GM19351 (cell line): ENCODE results near the gene ACRV1.
"Not testable (repeated sequence)": the region's sequence is repeated elsewhere in the genome, so short reads cannot be mapped to it uniquely, and the experiment has no call there.

Experiments used
- ATAC-seq: cut with Tn5 transposase; IDR thresholded peaks from one replicate; pipeline ENCODE4 v1.9.1; 2021; ENCODE audit warnings: mild to moderate bottlenecking, moderate library complexity; ENCODE audit not compliant: unreplicated experiment

Gene ACRV1

GRCh38 chr11:125680747-125681146, at the start of gene ACRV1:
TSS of gene ACRV1 (minus strand) at chr11:125680847. CDS start at chr11:125680780, 67 bp downstream.
- ATAC-seq: no peak

- ATAC-seq: no peak
These were observed 48.3 kb upstream of the ACRV1 start for GRCh38 chr11:125728969-125729368.

GRCh38 chr11:125724125-125724524, 43.5 kb upstream of the ACRV1 start:
- ATAC-seq: no peak

GRCh38 chr11:125720781-125721180, 40.1 kb upstream of the ACRV1 start:
- no peak for ATAC-seq

GRCh38 chr11:125704686-125705085, 24.0 kb upstream of the ACRV1 start:
- ATAC-seq: not testable (repeated sequence)

GRCh38 chr11:125701858-125702621, 21.4 kb upstream of the ACRV1 start:
- no peak for ATAC-seq

GRCh38 chr11:125701018-125701610, 20.5 kb upstream of the ACRV1 start:
- ATAC-seq: no peak

GRCh38 chr11:125694951-125695350, 14.3 kb upstream of the ACRV1 start:
- no peak for ATAC-seq

GRCh38 chr11:125692887-125693286, 12.2 kb upstream of the ACRV1 start:
- no peak for ATAC-seq

- no peak for ATAC-seq
These were observed 9.4 kb upstream of the ACRV1 start for GRCh38 chr11:125690006-125690405.

GRCh38 chr11:125689274-125689859, 8.7 kb upstream of the ACRV1 start:
- ATAC-seq: no peak

- ATAC-seq: no peak
These were observed 8.0 kb upstream of the ACRV1 start for GRCh38 chr11:125688632-125689031.

- ATAC-seq: no peak
These were observed 7.4 kb upstream of the ACRV1 start for GRCh38 chr11:125688066-125688465.

GRCh38 chr11:125685228-125685627, 4.6 kb upstream of the ACRV1 start:
- no peak for ATAC-seq

- no peak for ATAC-seq
These were observed 810 bp downstream of the ACRV1 start for GRCh38 chr11:125679837-125680236.

- ATAC-seq: no peak
These were observed 1.2 kb downstream of the ACRV1 start for GRCh38 chr11:125679397-125679796.

GRCh38 chr11:125675196-125675595, 5.5 kb downstream of the ACRV1 start:
- no peak for ATAC-seq

- no peak for ATAC-seq
These were observed 6.4 kb downstream of the ACRV1 start for GRCh38 chr11:125674210-125674609.

GRCh38 chr11:125671561-125671960, 9.1 kb downstream of the ACRV1 start:
- ATAC-seq: no peak

GRCh38 chr11:125670172-125670571, 10.5 kb downstream of the ACRV1 start:
- ATAC-seq: no peak

- ATAC-seq: no peak
These were observed 13.5 kb downstream of the ACRV1 start for GRCh38 chr11:125667151-125667550.

GRCh38 chr11:125663910-125664309, 16.7 kb downstream of the ACRV1 start:
- no peak for ATAC-seq
